Measurements from ENCODE around the gene COX5B.
"Not testable (repeated sequence)": the region's sequence is repeated elsewhere in the genome, so short reads cannot be mapped to it uniquely, and the experiment has no call there.

The COX5B gene

GRCh38 chr2:97654791-97655190, 8.9 kb downstream of the COX5B start:
- no peak for DNase-seq

- DNase-seq, result no peak
Measured at GRCh38 chr2:97656129-97656755, 10.4 kb downstream of the COX5B start.

- no peak for DNase-seq
Measured at GRCh38 chr2:97656905-97657587, 11.2 kb downstream of the COX5B start.

GRCh38 chr2:97657986-97658690, 12.3 kb downstream of the COX5B start:
- no peak for DNase-seq

- DNase-seq, result no peak
Measured at GRCh38 chr2:97658691-97659157, 12.9 kb downstream of the COX5B start.

- no peak for DNase-seq
Measured at GRCh38 chr2:97659256-97660043, 13.6 kb downstream of the COX5B start.

- DNase-seq, result no peak
Measured at GRCh38 chr2:97660044-97660774, 14.3 kb downstream of the COX5B start.

- DNase-seq, result no peak
Measured at GRCh38 chr2:97660775-97661389, 15.0 kb downstream of the COX5B start.

- DNase-seq, result no peak
Measured at GRCh38 chr2:97661927-97662326, 16.1 kb downstream of the COX5B start.

GRCh38 chr2:97662386-97662894, 16.6 kb downstream of the COX5B start:
- no peak for DNase-seq

- peak; percentile 13 for DNase-seq
Measured at GRCh38 chr2:97662895-97663625, 17.2 kb downstream of the COX5B start.

- DNase-seq, result no peak
Measured at GRCh38 chr2:97663626-97663961, 17.7 kb downstream of the COX5B start.

- peak; percentile 95 for DNase-seq
Measured at GRCh38 chr2:97663962-97664635, 18.2 kb downstream of the COX5B start, which contains the start of gene ACTR1B. ACTR1B (minus strand) TSS chr2:97664044; CDS start chr2:97663890, 154 bp downstream.

GRCh38 chr2:97664636-97664970, 18.7 kb downstream of the COX5B start:
- DNase-seq, result no peak

- no peak for DNase-seq
Measured at GRCh38 chr2:97669448-97669847, 23.6 kb downstream of the COX5B start, which contains the start of gene C2orf92. C2orf92 (plus strand) TSS chr2:97669713; CDS start chr2:97669789, 76 bp downstream.

GRCh38 chr2:97670471-97670870, 24.6 kb downstream of the COX5B start:
- no peak for DNase-seq

- DNase-seq, result no peak
Measured at GRCh38 chr2:97671526-97671925, 25.7 kb downstream of the COX5B start.

GRCh38 chr2:97672606-97673140, 26.8 kb downstream of the COX5B start:
- not testable (repeated sequence) for DNase-seq

GRCh38 chr2:97673182-97673914, 27.5 kb downstream of the COX5B start:
- DNase-seq, result no peak

Data from NCI-H1048 (cell line).